IgD-negative memory B cell (primary cell): ENCODE results near the gene BTBD10. TPM values are rescaled to one million over a fixed set of nuclear protein-coding genes. Genes with fewer than 3 reads are reported as not detected.
A peak's percentile ranks its signal among the peaks of the same experiment; 100 is the strongest.

Experiments
- H3K27ac Mint-ChIP-seq, 3 donors: one replicate each; pipeline ENCODE4 v1.8.0; 2020 to 2022; ENCODE audit warnings: mild to moderate bottlenecking in 3 of 3, mixed read lengths in 3 of 3, moderate library complexity in 1 of 3
- H3K27me3 Mint-ChIP-seq: one replicate; pipeline ENCODE4 v1.8.0; 2021; ENCODE audit warnings: mixed read lengths
- H3K36me3 Mint-ChIP-seq: one replicate; pipeline ENCODE4 v1.8.0; 2020; ENCODE audit warnings: mild to moderate bottlenecking, mixed read lengths
- H3K4me1 Mint-ChIP-seq, 3 donors: one replicate each; pipeline ENCODE4 v1.8.0; 2020 to 2022; ENCODE audit warnings: mixed read lengths in 3 of 3, mild to moderate bottlenecking in 1 of 3
- H3K4me3 Mint-ChIP-seq, 4 donors: one replicate each; pipeline ENCODE4 v1.8.0; 2020 to 2022; ENCODE audit warnings: mild to moderate bottlenecking in 4 of 4, mixed read lengths in 4 of 4, moderate library complexity in 3 of 4
- H3K9me3 Mint-ChIP-seq, 3 donors: one replicate each; pipeline ENCODE4 v1.8.0; 2020 to 2021; ENCODE audit warnings: mixed read lengths in 3 of 3, mild to moderate bottlenecking in 1 of 3
- polyA plus RNA-seq: library from polyadenylated mRNA; unstranded; fragments of 300-500 nt; fragmentation: Illumina TruSeq; gene quantifications from one replicate; pipeline ENCODE4 v1.2.3, GENCODE V29; 2021

The BTBD10 gene
- polyA plus RNA-seq, 1 donor from 2014 or later = 12.5 TPM

GRCh38 chr11:13346470-13346869 is 116.6 kb downstream of the BTBD10 start:
- Mint-ChIP-seq H3K36me3 (peaks cover 4% of the 10 kb centered on the region), H3K4me1 (peaks cover 23 to 28% (median 27%) of the 10 kb centered on the region in 3 donors), H3K9me3 (no peaks in the 10 kb centered on the region), H3K27ac (no peak overlapping the region), H3K27me3 (no peaks in the 10 kb centered on the region), H3K4me3 (no peak overlapping the region)

GRCh38 chr11:13344818-13345217 is 118.2 kb downstream of the BTBD10 start:
- no peaks in the 10 kb centered on the region for H3K27me3 Mint-ChIP-seq
- peak overlapping the region in 1 of 4 donors; percentile 67 for H3K4me3 Mint-ChIP-seq
- no peak overlapping the region for H3K27ac Mint-ChIP-seq
- no peaks in the 10 kb centered on the region for H3K9me3 Mint-ChIP-seq
- H3K4me1 Mint-ChIP-seq = peaks cover 33 to 39% (median 34%) of the 10 kb centered on the region in 3 donors
- H3K36me3 Mint-ChIP-seq = peaks cover 4% of the 10 kb centered on the region

DNA sequence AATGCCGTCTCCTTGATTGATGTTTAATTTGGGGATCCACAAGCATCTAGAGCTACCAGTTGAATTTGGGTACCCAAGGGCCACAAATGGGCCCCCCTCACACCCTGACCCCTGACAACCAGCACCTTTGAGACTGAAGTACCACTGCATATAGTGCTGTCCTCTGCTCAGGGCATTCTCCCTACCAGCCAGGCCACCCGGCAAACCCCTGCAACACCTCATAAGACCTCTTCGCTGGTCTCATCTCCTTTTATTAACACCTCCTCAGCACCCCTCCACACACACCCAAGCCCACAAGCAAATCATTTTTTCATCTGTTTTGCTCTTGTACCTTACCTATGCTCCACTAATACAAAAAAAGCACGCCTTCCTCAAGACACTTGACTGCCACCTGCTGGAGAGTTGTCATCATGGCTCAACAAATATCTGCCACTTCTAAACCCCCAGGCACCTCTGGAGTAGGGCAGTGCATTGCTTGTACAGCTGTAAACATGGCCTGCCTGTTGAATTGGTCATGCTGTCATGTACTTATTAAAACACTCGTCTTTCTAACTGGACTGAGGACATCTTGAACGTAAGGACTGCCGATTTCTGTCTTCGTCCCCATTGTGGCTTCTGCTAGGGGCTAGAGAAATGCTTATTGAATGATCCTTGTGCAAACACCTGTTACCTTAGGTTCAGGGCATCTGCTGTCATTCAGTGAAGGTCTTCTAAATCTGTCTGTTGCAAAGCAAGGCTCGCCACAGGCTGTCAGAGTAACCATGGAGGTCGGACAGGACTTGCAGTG is 118.9 kb downstream of the BTBD10 start:
- Mint-ChIP-seq H3K4me1 (peaks cover 34 to 41% (median 38%) of the 10 kb centered on the region in 3 donors), H3K4me3 (no peak overlapping the region), H3K27ac (peak overlapping the region in 1 of 3 donors; percentile 42)

DNA sequence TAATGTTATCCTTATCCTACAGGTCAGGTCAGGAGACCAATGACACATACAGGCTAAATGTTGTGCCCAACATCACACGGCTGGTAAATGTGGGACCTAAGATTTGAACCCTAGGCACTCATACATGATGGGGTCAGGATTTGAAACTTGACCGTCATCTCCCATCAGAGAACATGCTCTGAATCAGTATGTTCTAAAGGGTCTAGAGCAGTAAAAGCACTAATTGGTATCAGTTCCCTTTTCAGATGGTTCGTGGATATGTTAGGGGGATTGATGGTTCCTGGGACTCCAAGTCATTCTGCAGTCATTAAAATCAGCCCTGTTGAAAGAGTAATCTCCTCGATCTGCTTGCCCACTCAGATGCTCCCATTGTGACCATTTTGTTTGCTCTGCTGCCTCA is 120.0 kb downstream of the BTBD10 start:
- Mint-ChIP-seq H3K9me3 (no peaks in the 10 kb centered on the region), H3K4me1 (peaks cover 32 to 40% (median 35%) of the 10 kb centered on the region in 3 donors), H3K4me3 (no peak overlapping the region), H3K27ac (no peak overlapping the region), H3K36me3 (peaks cover 4% of the 10 kb centered on the region), H3K27me3 (no peaks in the 10 kb centered on the region)

More for the DNA sequence above, 118.9 kb downstream of the BTBD10 start:
- H3K36me3 Mint-ChIP-seq = peaks cover 4% of the 10 kb centered on the region
- H3K9me3 Mint-ChIP-seq = no peaks in the 10 kb centered on the region
- H3K27me3 Mint-ChIP-seq = no peaks in the 10 kb centered on the region

- Mint-ChIP-seq H3K27me3 (no peaks in the 10 kb centered on the region), H3K4me3 (no peak overlapping the region), H3K4me1 (peaks cover 33 to 42% (median 36%) of the 10 kb centered on the region in 3 donors), H3K36me3 (peaks cover 2% of the 10 kb centered on the region), H3K9me3 (no peaks in the 10 kb centered on the region), H3K27ac (no peak overlapping the region)
Measured at GRCh38 chr11:13341026-13341425, 122.0 kb downstream of the BTBD10 start.

DNA sequence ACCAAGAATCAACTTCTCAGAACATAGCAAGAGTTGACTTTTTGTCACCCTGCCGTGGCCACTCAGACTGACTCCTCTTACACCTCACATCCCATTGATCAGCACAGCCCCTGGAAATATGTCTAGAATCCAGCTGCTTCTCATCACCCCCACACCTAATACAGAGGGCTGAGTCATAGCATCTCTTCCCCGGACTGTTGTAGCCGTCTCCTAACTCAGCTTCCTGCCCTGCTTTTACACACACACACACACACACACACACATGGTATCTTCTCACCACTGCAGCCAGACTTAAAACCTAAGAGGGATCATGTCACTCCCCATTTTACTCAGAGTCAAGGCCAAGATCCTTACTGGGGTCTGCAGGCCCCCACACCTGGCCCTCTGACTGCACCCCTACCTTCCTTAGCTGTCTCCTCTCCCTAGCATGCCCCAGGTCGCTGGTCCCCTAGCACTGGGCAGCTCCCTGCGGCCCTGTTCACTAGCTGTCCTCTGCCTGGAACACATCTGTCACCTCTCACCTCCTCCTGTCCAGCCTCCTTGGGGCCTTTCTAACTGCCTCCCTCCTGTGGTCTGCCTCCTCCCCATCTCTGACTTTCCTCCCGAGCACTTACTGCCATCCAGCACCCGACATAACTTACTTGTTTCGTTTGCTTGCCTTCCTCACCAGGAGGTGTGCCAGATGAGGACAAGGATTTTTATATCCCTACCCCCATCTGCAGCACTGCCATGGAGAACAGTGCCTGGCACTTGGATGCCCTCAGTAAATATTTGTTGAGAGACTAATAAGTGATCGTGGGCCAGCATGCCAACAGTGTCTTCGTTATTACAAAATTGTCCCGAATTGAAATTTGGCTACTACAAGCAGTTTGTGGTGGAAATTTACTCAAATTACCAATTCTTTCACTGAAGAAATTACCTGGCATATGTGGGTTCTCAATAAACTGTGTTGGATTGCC is 123.5 kb downstream of the BTBD10 start:
- Mint-ChIP-seq H3K36me3 (peaks cover 2% of the 10 kb centered on the region), H3K27me3 (no peaks in the 10 kb centered on the region), H3K9me3 (no peaks in the 10 kb centered on the region), H3K4me3 (peak overlapping the region in 2 of 4 donors; percentile 42 to 59), H3K27ac (peak overlapping the region in 2 of 3 donors; percentile 49 to 87), H3K4me1 (peaks cover 33 to 42% (median 38%) of the 10 kb centered on the region in 3 donors)

DNA sequence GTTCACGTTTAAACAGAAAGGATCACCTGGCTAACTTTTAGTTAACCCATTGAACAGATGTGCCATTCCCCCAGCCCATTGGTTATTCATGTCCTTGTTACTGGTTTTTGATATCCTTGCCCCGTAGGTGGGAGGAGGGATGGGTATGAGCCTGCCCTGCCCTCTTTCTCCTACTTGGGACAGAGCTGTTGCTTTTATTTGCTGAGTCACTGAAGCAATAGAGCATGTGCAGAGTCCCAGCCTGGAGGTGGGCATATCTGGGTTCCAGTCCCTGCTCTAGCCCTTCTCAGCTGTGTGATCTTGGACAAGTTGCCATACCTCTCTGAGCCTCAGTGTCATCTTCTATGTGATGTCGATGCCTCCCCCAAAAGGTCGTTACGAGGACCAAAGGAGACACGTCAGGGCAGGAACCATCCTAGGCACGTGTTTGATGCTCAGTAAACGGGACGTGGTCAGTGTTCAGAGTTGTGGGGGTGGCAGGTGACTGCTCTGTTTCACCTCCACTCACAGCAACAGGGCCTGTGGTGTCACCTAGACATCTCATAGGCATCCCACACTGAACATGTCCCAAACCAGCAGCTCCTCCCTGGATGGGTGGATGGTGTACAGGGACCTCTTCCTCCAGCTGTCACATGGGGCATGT is 124.5 kb downstream of the BTBD10 start:
- H3K4me1 Mint-ChIP-seq = peaks cover 31 to 43% (median 39%) of the 10 kb centered on the region in 3 donors
- H3K4me3 Mint-ChIP-seq = no peak overlapping the region
- peak overlapping the region in 1 of 3 donors; percentile 70 for H3K27ac Mint-ChIP-seq
- H3K9me3 Mint-ChIP-seq = no peaks in the 10 kb centered on the region
- no peaks in the 10 kb centered on the region for H3K27me3 Mint-ChIP-seq
- H3K36me3 Mint-ChIP-seq = peaks cover 2% of the 10 kb centered on the region

- H3K4me3 Mint-ChIP-seq = peak overlapping the region in 2 of 4 donors; percentile 43 to 51
- no peak overlapping the region for H3K27ac Mint-ChIP-seq
- H3K4me1 Mint-ChIP-seq = peaks cover 27 to 43% (median 41%) of the 10 kb centered on the region in 3 donors
- no peaks in the 10 kb centered on the region for H3K9me3 Mint-ChIP-seq
- H3K36me3 Mint-ChIP-seq = peaks cover 2% of the 10 kb centered on the region
- no peaks in the 10 kb centered on the region for H3K27me3 Mint-ChIP-seq
Measured at GRCh38 chr11:13338019-13338426, 125.0 kb downstream of the BTBD10 start.

Other genes starting within 250 kb of the BTBD10 start
- gene BMAL1, start 185.4 kb downstream of the BTBD10 start, polyA plus RNA-seq = 8.9 TPM
- not detected for gene PTH, start 32.8 kb upstream of the BTBD10 start, polyA plus RNA-seq
- 14.0 TPM for gene FAR1, start 205.4 kb upstream of the BTBD10 start, polyA plus RNA-seq